ENCODE measurements around the gene TBC1D25.

The TBC1D25 gene

GRCh38 chrX:48560056-48560455, 20.5 kb downstream of the TBC1D25 start:
- Histone ChIP-seq H3K27me3 (ENCODE audit: low read length) (no peaks in the 10 kb centered on the region), H3K79me2 (ENCODE audit: insufficient read depth, low read length) (no peaks in the 10 kb centered on the region), H2AFZ (ENCODE audit: low read depth, low read length, severe bottlenecking) (no peak overlapping the region), H3K9me2 (replicated peaks; ENCODE audit: insufficient read depth, low read length) (no peaks in the 10 kb centered on the region), H3K4me2 (ENCODE audit: low read depth, low read length, poor library complexity, severe bottlenecking) (no peak overlapping the region), H3K36me3 (ENCODE audit: low read length) (no peaks in the 10 kb centered on the region), H3K9ac (ENCODE audit: low read length) (no peak overlapping the region), H3K27ac (ENCODE audit: low read depth, low read length) (no peak overlapping the region), H4K20me1 (ENCODE audit: low read depth, low read length) (no peaks in the 10 kb centered on the region), H3K4me3 (ENCODE audit: insufficient read depth, low read length, poor library complexity, severe bottlenecking) (no peak overlapping the region), H3F3A (ENCODE audit: insufficient read depth) (no peaks in the 10 kb centered on the region), H3K9me3 (ENCODE audit: insufficient read depth, low read length) (no peaks in the 10 kb centered on the region)
- no peak for TF ChIP-seq CTCF (IDR thresholded peaks at IDR 0.05; ENCODE audit: insufficient read depth, low read length, poor library complexity, severe bottlenecking)
- TF ChIP-seq EZH2phosphoT487 (conservative IDR thresholded peaks at IDR 0.05; ENCODE audit: low read length) = no peak

DNA sequence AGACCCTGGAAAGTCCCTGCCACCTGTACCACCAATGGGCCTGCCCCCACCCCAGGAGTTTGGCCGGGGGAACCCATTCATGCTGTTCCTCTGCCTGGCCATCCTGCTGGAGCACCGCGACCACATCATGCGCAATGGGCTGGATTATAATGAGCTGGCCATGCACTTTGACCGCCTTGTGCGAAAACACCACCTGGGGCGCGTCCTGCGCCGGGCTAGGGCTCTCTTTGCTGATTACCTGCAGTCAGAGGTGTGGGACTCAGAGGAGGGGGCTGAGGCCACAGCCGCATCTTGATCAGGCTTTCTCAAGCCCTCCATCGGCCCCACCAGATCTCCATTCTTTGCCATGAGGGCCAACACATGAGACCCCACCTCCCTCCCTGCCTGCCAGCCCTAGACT, 21.2 kb downstream of the TBC1D25 start:
- TF ChIP-seq EZH2phosphoT487 (conservative IDR thresholded peaks at IDR 0.05; ENCODE audit: low read length) = no peak
- TF ChIP-seq CTCF (IDR thresholded peaks at IDR 0.05; ENCODE audit: insufficient read depth, low read length, poor library complexity, severe bottlenecking) = no peak
- Histone ChIP-seq H3K36me3 (ENCODE audit: low read length) (no peaks in the 10 kb centered on the region), H3K27me3 (ENCODE audit: low read length) (no peaks in the 10 kb centered on the region), H3K9ac (ENCODE audit: low read length) (no peak overlapping the region), H3K79me2 (ENCODE audit: insufficient read depth, low read length) (no peaks in the 10 kb centered on the region), H3K4me3 (ENCODE audit: insufficient read depth, low read length, poor library complexity, severe bottlenecking) (no peak overlapping the region), H2AFZ (ENCODE audit: low read depth, low read length, severe bottlenecking) (no peak overlapping the region), H3K4me2 (ENCODE audit: low read depth, low read length, poor library complexity, severe bottlenecking) (no peak overlapping the region), H3K27ac (ENCODE audit: low read depth, low read length) (no peak overlapping the region), H3F3A (ENCODE audit: insufficient read depth) (no peaks in the 10 kb centered on the region), H3K9me3 (ENCODE audit: insufficient read depth, low read length) (no peaks in the 10 kb centered on the region), H3K9me2 (replicated peaks; ENCODE audit: insufficient read depth, low read length) (no peaks in the 10 kb centered on the region), H4K20me1 (ENCODE audit: low read depth, low read length) (no peaks in the 10 kb centered on the region)

GRCh38 chrX:48569958-48570357, 30.4 kb downstream of the TBC1D25 start:
- H3K79me2 ChIP-seq (ENCODE audit: insufficient read depth, low read length) = peaks cover 2% of the 10 kb centered on the region
- H3K9ac ChIP-seq (ENCODE audit: low read length) = no peak overlapping the region
- H3K27ac ChIP-seq (ENCODE audit: low read depth, low read length) = no peak overlapping the region
- H3K27me3 ChIP-seq (ENCODE audit: low read length) = no peaks in the 10 kb centered on the region
- H3K36me3 ChIP-seq (ENCODE audit: low read length) = peaks cover 1% of the 10 kb centered on the region; the same call in 1 of the 2 replicates
- no peak for TF ChIP-seq CTCF (IDR thresholded peaks at IDR 0.05; ENCODE audit: insufficient read depth, low read length, poor library complexity, severe bottlenecking)
- no peak for TF ChIP-seq EZH2phosphoT487 (conservative IDR thresholded peaks at IDR 0.05; ENCODE audit: low read length)
- H3F3A ChIP-seq (ENCODE audit: insufficient read depth) = peaks cover 2% of the 10 kb centered on the region
- peaks cover under 1% of the 10 kb centered on the region; the same call in 1 of the 2 replicates for H4K20me1 ChIP-seq (ENCODE audit: low read depth, low read length)
- H2AFZ ChIP-seq (ENCODE audit: low read depth, low read length, severe bottlenecking) = no peak overlapping the region
- no peaks in the 10 kb centered on the region for H3K9me2 ChIP-seq (replicated peaks; ENCODE audit: insufficient read depth, low read length)
- H3K4me2 ChIP-seq (ENCODE audit: low read depth, low read length, poor library complexity, severe bottlenecking) = no peak overlapping the region
- H3K4me3 ChIP-seq (ENCODE audit: insufficient read depth, low read length, poor library complexity, severe bottlenecking) = no peak overlapping the region
- H3K9me3 ChIP-seq (ENCODE audit: insufficient read depth, low read length) = no peaks in the 10 kb centered on the region

All from SU-DHL-6 (cell line).